ENCODE data around the gene ZNF92.
"Not testable (repeated sequence)": the region's sequence is repeated elsewhere in the genome, so short reads cannot be mapped to it uniquely, and the experiment has no call there.

ZNF92 gene

DNA sequence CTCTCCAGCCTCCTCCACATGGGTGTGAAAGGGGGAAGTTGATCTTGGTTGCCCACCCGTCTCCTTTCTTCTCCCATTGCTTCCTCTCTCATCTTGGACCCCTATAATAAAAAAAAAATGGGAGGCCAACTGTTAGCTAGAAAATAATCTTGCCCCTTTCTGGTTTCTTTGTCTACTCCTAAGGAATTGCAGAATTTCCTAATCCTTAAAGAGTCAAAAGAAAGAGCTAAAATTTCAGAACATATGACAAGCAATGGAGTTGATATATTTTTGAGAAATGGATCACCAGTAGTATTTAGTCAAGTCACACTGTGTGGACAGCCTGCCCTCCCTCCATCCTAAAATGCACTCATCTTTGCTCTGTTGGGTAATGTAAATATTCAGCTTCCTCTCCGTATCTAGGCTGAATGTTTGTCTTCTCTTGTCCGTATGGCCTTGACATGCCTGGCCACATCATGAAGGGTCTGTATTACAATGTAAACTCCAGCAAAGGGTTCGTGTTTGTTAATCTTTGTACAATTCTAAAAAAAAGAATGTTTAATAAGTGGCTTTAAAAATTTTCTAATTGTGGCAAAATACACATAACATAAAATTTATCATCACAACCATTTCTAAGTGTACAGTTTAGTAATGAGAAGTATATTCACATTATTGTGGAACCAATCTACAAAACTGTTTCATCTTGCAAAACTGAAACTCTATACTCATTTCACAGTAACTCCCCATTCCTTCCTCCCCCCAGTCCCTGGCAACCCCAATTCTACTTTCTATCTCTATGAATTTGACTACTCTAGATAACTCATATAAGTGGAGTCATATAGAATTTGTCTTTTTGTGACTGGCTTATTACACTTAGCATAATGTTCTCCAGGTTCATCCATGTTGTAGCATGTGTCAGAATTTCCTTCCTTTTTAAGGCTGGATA, 71.5 kb downstream of the ZNF92 start:
- no peak overlapping the region for H3K4me3 Mint-ChIP-seq
- ATAC-seq = no peak
- H3K36me3 Mint-ChIP-seq = peaks cover 7% of the 10 kb centered on the region
- H3K27ac Mint-ChIP-seq = no peak overlapping the region
- peaks cover 17% of the 10 kb centered on the region for H3K4me1 Mint-ChIP-seq
- H3K9me3 Mint-ChIP-seq = peaks cover 6% of the 10 kb centered on the region
- no peaks in the 10 kb centered on the region for H3K27me3 Mint-ChIP-seq

DNA sequence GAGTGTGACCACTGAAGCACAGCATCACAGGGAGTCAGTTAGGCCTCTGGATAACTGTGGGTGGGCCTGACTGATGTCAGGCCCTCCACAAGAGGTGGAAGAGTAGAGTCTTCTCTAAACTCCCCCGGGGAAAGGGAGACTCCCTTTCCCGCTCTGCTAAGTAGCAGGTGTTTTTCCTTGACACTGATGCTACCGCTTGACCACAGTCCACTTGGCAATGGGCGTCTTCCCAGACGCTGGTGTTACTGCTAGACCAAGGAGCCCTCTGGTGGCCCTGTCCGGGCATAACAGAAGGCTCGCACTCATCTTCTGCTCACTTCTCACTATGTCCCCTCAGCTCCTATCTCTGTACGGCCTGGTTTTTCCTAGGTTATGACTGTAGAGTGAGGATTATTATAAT, 73.4 kb downstream of the ZNF92 start:
- H3K4me1 Mint-ChIP-seq = peaks cover 24% of the 10 kb centered on the region
- not testable (repeated sequence) for H3K4me3 Mint-ChIP-seq, ATAC-seq, H3K27me3 Mint-ChIP-seq, H3K9me3 Mint-ChIP-seq, H3K27ac Mint-ChIP-seq, H3K36me3 Mint-ChIP-seq

GRCh38 chr7:65448816-65449504, 75.3 kb downstream of the ZNF92 start:
- peaks cover 33% of the 10 kb centered on the region for H3K4me1 Mint-ChIP-seq
- no peak overlapping the region for H3K4me3 Mint-ChIP-seq
- no peaks in the 10 kb centered on the region for H3K27me3 Mint-ChIP-seq
- ATAC-seq = no peak
- H3K9me3 Mint-ChIP-seq = peaks cover 6% of the 10 kb centered on the region
- H3K27ac Mint-ChIP-seq = peak overlapping the region; percentile 18
- H3K36me3 Mint-ChIP-seq = peaks cover 7% of the 10 kb centered on the region

GRCh38 chr7:65449505-65449852, 75.8 kb downstream of the ZNF92 start:
- Mint-ChIP-seq H3K27ac (peak overlapping the region; percentile 18), H3K36me3 (peaks cover 7% of the 10 kb centered on the region), H3K27me3 (no peaks in the 10 kb centered on the region), H3K4me1 (peaks cover 39% of the 10 kb centered on the region), H3K4me3 (no peak overlapping the region), H3K9me3 (peaks cover 6% of the 10 kb centered on the region)
- ATAC-seq = no peak
